ENCODE results near the gene TMEM134.
"Not testable (repeated sequence)": the region's sequence is repeated elsewhere in the genome, so short reads cannot be mapped to it uniquely, and the experiment has no call there.

The TMEM134 gene

GRCh38 chr11:67500484-67500821 lies 31.4 kb upstream of the TMEM134 start:
- no peak for DNase-seq

- DNase-seq: no peak
Observed at GRCh38 chr11:67499808-67500483, 30.9 kb upstream of the TMEM134 start.

- no peak for DNase-seq
Observed at GRCh38 chr11:67498544-67498972, 29.5 kb upstream of the TMEM134 start.

DNA sequence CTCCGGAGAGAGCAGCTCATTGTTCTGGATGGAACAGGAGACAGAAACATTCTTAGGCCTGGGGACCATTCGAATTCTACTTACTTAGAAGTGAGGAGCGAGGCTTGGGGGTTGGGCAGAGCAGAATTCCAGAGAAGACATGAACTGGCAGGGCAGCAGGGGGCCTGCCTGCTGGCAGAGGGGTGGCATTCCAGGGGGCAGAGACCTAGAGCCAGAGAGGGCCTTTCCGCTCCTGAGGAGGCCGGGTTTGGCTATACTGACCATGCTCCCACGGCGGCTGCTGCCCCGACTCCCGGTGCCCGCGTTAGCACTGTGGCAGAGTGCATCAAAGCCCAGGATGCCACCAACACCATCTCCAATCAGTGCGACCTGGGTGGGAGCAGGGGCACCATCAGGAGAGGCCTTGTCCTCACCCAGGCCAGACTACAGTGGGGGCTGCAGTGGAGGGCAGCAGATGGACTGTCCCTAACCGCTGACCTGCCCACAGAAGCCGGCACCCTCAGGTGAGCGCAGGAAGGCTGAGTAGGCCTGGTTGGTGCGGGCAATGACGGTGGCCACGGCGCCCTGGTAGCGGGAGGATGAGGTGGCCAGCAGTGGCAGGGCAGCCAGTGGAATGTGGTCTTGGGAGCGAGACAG lies 28.7 kb upstream of the TMEM134 start:
- no peak for DNase-seq

GRCh38 chr11:67496113-67496512 lies 27.1 kb upstream of the TMEM134 start:
- no peak for DNase-seq

GRCh38 chr11:67495234-67496005 lies 26.4 kb upstream of the TMEM134 start:
- DNase-seq: no peak

GRCh38 chr11:67494371-67495233 lies 25.6 kb upstream of the TMEM134 start:
- DNase-seq: no peak

DNA sequence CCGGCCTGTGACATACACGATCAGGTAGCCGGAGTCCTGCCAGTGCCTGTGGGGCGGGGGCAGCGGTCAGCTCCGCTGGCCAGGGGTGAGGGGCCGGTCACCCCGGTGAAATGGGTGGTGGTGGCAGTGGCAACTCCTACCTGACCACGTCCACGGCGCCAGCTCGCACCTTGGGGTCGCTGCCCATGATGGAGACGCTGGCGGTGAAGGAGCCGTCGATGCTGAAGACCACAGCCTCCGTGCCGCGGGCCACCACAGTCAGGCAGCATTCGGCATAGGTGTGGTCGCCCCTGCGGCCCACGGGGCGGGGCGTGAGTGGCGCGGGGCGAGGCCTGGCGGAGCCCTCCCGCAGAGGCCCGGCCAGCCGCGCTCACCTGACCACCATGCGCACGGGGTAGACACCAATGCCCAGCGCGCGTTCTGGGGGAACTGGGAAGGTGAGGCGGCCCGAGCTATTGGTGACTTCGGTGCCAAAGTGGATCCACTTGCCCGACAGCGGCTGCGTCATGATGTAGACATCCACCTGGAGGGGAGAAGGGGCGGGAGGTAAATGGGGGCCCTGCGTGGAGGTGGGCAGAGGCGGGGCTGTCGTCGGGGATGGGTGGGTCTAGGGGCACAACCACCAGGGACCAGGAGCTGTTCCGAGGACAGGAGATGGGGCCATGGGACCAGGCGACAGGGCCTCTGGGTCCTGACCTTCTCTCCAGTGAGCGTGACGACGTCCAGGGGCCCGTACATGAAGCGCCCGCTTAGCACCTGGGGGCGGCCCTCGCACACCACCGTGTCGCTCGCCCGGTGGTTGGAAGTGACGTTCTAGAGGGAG lies 24.7 kb upstream of the TMEM134 start:
- no peak for DNase-seq

DNA sequence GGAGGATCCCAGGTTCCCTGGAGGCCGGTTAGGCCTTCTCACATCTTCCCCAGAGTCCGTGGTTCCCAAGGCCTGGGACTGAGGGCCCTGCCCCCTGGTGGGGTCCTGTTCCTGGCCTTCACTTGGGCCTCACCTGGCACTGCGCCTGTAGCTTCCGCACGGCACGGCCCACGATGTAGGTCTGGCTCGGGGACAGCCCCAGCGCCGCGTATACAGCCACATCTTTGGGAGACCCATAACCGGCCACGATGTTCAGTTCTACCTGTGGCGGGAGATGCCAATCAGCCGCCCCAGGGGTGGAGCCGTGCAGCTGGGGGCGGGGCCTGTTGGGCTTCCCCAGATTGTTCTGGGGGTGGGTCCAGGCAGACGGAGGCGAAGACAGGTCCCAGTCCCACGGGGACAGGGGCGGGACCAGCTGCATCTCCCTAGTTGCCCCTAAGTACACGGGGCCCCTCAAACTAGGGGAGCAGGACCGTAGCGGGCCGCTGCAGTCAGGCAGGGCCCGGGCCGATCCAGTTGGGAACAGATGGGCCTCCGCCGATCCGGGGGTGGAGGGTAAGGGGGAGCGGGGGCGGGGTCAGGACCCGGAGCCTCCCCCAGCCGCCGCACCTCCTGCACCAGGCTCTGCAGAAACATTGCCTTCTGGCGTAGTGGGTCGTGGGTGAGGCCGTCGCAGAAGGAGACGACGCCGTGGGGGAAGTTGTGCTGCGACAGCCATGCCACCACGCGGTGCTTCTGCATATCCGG lies 23.9 kb upstream of the TMEM134 start:
- DNase-seq: no peak

DNA sequence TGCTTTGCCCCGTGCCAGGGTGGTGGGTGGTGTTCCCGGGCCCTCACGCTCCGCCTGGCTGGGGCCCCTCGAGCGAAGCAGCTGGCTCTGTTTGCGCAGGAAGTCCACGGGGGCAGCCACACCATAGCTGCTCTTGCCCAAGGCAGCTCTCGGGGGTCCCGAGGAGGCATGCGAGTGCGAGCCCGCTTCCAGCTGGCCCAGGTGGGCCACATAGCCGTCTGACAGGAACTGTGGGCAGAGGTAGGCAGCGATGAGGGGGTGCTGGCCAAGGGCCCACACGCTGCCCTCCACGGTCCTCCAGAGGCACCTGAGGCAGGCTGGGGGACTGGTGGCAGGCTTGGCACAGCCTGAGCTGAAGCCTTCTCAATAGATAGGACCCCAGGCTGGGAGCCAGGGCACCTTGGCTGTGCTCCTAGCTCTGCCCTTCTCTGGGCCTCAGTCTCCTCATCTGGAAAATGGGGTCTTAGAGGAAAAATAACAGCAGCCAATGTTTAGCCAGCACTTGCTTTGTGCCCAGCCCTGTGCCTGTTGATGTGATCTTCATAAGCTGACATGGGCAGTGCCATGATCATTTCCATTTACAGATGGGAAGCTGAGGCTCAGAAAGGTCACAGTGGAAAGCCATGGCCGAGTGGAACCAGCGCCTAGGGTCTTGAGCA lies 23.1 kb upstream of the TMEM134 start:
- DNase-seq: no peak

- DNase-seq: no peak
Observed at GRCh38 chr11:67491276-67492068, 22.4 kb upstream of the TMEM134 start.

GRCh38 chr11:67490727-67491065 lies 21.6 kb upstream of the TMEM134 start:
- DNase-seq: no peak

- no peak for DNase-seq
Observed at GRCh38 chr11:67489885-67490726, 21.1 kb upstream of the TMEM134 start.

DNA sequence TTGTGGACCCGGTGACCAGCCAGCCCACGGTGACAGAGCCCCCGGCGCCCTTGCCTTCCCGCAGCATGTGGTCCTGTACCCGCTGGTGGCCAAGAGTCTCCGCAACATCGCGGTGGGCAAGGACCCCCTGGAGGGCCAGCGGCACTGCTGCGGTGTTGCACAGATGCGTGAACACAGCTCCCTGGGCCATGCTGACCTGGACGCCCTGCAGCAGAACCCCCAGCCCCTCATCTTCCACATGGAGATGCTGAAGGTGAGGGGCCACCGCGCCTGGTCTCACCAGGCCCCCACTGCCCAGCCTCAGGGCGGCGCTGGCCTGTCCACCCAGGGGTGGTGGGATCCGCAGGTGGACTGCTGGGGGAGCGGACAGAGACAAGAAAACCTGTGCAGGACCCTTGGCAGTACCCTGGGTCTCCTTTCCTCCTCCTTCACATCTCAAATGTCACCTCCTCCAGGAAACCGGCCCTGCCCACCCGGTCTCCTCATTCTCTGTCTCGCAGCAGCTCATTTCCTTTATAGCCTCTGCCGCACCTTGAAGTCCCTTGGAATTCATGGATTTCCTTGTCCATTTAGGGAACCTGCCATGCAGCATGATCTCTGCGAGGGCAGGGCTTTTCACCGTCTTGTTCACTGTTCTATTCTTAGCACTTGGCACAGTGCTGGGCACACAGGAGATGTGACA lies 20.3 kb upstream of the TMEM134 start:
- DNase-seq: no peak

DNA sequence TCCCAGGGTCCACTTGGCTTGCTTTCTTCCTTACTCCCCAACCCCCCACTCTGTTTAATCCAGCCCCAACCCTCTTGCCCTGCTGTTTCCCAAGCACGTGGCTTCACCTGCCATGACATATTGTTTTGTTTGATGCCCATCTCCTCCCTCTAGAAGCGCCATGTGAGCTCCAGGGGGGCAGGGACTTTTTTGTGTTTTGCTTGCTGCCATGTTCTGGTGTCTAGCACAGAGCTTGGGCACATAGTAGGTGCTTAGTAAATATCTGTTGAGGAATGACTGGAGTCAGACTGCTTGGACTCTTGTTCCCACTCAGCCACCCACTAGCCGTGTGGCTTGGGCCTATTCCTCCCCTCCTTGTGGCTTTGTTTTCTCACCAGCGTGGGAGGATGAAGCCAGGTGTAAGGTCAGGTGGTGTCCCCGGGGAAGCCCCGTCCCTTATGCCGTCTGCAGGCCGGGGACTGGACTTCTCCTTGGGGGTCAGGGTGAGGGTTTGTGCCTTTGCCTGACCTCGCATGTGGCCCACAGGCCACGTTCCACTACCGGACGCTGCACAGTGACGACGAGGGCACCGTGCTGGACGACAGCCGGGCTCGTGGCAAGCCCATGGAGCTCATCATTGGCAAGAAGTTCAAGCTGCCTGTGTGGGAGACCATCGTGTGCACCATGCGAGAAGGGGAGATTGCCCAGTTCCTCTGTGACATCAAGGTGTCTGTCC lies 17.6 kb upstream of the TMEM134 start:
- DNase-seq: no peak

DNA sequence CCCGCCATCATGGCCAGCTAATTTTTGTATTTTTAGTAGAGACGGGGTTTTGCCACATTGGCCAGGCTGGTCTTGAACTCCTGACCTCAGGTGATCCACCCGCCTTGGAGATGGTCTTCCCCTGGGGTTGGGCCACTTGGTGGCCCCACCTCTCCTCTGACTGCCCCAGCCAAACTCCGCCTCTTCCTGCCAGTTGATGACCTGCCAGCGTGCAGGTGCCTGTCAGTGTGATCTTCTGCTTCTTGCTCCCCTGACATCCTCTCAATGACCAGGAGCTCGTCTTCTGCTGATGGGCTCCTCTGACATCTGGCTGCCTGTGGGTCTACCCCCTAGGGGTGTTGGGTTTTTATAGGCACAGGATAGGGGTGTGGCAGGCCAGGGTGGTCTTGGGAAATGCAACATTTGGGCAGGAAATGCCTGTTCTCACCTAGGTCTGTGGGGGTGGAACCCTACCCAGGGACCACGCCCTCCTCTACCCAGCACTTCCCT lies 16.9 kb upstream of the TMEM134 start:
- not testable (repeated sequence) for DNase-seq

DNA sequence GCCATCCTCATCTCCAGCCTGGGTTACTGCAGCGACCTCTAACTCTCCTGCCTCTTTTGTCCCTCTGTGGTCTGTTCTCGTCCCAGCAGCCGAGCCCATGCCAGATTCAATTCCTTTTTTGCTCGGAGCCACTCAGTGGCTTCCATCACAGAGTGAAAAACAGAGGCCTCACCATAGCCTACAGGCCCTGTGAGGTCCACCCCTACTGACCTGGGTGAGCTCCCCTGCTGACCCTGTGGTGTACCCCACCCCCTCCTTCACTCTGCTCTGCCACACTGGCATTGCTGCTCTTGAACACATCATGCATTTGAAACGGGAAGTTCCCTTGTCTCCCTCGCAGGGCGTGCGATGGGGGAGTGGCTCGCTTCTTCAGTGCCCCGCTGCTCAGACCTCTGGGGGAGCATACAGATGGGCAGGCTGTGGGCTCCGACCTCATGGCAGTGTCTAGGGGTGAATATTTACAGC lies 15.8 kb upstream of the TMEM134 start:
- no peak for DNase-seq

All from amniotic stem cell (primary cell).